NCI-H146 treated with DMSO at 0.1 percent for 48 hours (cell line): Measurements from ENCODE around the gene CHPT1.
"Not testable (repeated sequence)": the region's sequence is repeated elsewhere in the genome, so short reads cannot be mapped to it uniquely, and the experiment has no call there.

Source experiments
- DNase-seq: peaks from one replicate; lab custom pipeline; 2025; ENCODE audit not compliant: unreplicated experiment; lab: John Stamatoyannopoulos, UW

Gene CHPT1

GRCh38 chr12:101681627-101682026, 15.8 kb upstream of the CHPT1 start:
- not testable (repeated sequence) for DNase-seq

DNA sequence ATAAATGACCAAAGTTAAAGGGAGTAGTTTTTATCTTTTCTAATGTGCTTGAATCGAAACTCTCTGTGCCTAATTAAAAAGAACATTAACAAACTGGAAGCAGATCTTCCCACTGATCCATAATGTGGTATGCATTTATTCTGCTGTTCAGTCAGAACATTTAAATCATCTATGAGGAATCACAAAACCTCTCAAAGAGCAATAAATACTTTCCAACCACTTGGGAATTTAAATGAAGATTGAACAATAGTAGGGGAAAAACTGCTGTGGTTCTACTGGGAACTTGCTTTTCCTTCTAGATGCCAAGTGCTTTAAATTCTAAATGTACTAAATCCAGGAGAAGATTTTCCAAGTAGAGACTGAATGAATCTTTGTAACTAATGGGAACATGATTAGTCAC, 12.3 kb upstream of the CHPT1 start:
- DNase-seq = no peak

GRCh38 chr12:101686176-101686575, 11.3 kb upstream of the CHPT1 start:
- DNase-seq = no peak

GRCh38 chr12:101690544-101691098, 6.8 kb upstream of the CHPT1 start:
- no peak for DNase-seq

DNA sequence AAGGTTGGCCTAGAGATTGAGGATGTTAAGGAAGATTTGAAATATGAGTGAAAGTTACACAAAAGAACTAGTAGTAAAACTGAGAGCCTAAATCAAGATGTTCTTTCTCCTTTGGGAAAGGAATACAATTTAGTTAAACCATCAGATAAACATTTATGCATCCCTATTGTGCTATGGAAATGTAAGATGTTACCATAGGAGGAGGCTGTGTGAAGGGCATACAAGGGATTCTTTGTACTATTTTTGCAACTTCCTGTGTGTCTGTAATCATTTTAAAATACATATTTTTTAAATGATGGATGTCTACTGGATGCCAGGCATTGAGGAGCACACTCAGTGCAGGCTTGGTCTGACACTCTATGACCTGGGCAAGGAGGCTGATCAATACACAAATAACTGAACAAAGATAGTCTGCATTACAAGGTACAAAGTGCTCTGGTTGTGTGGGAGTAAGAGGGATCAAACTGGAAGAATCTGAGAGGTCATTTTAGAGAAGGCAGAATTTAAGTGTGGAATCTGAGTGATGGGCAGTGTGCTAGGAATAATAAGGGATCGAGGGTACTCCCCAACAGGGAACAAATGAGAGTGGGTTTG, 5.8 kb upstream of the CHPT1 start:
- no peak for DNase-seq

DNA sequence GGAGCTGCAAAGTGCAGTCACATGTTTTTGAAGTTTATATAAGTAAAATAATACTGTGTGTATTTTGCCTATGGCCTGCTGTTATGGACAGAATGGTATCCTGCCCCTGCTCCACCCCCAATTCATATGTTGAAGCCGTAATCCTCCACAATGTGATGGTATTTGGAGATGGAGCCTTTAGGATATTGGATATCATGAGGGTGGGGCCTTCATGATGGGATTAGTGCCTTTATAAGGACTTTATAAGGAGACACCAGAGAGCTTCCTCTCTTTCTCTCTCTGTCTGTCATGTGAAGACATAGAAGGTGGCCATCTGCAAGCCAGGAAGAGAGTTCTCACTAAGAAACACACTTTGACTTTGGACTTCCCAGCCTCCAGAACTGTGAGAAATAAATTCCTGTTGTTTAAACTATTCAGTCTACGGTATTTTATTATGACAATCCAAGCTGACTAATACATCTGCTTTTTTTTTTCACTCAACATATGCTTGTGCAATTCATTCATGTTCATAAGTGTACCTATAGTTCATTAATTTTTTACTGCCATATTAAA, 3.1 kb upstream of the CHPT1 start:
- DNase-seq = no peak

DNA sequence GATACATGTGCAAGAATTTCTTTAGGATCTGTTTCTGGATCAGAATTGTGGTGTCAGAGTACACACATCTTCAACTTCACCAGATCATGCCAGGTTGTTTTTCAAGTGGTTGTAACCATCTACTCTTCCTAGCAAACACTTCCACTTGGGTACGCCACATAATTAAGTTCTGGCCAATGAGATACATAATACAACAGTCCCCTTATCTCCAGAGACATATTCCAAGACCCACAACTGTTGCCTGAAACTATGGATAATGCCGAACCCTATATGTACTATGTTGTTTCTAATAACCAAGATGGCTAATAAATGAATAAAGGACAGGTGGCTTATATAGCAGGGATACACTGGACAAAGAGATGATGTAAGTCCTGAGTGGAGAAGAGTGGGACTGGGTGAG, 2.5 kb upstream of the CHPT1 start:
- DNase-seq = no peak

- DNase-seq = no peak
Measured at GRCh38 chr12:101695706-101696105, 1.7 kb upstream of the CHPT1 start.

DNA sequence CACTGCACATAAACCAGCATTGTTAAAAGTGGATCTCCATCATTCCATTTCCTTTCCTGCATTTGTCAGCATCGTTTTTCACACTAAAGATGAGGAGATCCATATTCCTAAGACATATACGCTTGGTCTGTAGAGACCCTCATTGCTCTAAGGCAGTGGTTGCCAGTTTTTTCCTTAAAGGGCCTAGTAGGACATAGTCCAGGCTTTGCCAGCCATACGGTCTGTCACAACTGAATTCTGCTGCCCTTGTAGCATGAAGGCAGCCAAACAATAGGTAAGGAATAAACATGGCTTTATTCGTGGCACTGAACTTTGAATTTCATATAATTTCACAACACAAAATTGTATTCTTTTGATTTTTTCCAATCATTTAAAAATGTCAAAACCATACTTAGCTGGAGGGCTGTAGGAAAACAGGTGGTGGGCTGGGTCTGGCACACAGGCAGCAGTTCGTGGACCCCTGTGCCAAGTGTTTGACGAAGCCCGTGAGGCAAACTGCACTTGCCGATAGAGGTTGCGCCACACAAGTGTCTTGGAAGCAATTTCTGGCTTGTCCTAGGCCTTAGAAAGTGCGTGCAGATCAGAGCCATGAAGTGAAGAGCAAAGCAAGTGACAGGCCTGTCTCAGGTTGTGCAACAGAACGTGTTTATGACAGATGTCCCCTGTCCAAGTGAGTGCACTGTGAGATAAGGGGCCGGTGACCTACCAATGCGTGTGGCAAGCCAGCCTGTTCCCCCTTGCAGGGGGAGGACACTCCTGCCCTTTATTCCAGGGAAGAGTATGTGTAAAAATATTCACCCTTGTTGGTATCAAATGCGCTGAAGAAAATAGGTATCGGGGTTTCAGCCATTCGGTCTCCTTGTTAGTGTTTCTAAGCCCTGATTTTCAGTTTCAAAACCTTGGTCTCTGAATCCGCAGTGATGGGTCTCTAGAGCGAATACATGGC, 916 bp upstream of the CHPT1 start:
- DNase-seq = no peak

DNA sequence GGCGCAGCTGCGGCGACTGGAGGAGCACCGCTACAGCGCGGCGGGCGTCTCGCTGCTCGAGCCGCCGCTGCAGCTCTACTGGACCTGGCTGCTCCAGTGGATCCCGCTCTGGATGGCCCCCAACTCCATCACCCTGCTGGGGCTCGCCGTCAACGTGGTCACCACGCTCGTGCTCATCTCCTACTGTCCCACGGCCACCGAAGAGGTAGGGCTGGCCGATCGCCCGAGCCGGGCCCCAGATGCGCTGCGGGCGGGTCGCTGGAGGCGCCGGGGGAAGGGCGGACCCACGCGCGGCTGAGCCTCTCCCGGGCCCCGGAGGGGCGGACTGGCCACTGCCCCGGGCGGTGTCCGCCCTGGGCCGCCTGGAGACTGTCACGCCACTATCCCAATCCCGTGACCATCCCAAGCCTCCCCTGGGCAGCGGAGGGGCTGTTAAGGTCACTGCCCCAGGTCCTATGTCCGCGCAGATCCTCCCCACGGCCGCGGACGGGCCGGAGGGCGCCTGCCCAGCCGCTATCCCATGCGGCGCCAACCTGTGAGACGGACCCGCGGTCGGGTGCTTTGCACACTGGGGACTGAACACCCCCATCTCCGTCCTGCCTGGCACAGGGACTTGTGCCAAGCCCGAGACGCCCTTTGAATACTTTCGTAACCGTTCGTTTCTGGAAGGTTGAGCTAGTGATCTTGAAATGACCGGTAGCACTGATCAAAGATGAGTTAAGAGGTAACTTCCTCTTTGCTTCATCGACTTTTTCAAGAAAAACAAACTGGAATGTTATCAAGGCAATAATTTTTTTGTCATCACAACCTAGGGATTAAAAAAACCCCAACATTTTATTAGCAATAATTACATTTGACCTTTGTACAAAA, 725 bp downstream of the CHPT1 start:
- no peak for DNase-seq

GRCh38 chr12:101698800-101699347, 1.4 kb downstream of the CHPT1 start:
- no peak for DNase-seq

DNA sequence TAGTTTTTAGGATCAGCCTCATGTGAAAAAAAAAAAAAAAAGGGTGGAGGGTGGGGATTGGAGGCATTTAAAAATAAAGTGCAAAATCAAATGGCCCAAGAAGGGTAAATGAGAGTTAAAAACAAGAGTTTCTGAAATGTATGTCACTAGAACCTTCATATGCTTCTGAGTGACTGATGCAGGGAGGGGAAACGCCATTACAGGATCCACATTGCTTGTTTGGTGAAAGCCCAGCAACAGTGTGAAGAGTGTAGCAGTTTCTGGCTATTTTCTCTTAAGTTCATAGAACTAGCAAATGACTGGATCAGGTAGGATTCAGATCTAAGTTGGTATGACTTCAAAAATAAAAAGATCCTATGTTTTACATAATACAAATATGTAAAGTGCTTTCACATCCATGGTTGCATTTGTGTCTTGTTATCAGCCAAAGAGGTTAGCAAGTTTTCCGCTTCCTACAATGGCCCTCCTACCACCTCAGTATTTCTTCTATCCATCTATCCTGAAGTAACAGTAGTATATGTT, 2.9 kb downstream of the CHPT1 start:
- no peak for DNase-seq

DNA sequence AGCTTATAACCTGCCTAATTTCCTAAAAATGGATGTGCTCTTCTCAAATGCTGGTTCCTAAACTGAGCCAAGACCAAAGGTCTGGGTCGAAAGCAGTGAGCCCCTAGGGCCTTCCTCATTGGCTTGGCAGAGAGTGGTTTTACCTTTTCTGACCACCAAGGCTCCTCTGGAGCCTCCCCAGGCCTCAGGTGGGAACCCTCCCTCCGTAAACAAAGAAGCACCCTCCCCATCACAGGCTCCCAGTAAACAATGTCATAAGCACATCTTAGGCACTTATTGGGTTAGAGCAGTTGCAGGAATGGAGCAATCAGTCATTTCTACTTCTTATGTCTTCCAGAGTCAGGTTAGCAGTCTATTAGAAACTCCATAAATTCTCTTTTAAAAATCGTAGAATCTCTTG, 6.0 kb downstream of the CHPT1 start:
- no peak for DNase-seq

DNA sequence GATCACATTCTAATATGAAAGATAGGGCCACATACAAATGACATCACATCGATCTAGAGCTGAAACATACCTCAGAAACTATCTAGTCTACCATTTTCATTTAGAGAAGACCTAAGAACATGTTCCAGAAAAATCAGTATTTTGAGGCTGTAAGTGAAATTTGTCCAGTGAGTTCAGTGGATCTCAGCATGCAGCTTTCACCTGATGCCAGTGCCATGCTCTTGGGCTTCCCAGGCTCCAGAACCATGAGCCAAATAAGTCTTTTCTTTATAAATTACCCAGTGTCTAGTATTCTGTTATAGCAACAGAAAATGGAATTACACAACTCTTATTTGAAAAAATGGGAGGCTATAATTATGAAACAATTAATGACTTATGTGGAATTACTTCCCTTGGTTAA, 9.0 kb downstream of the CHPT1 start:
- no peak for DNase-seq

DNA sequence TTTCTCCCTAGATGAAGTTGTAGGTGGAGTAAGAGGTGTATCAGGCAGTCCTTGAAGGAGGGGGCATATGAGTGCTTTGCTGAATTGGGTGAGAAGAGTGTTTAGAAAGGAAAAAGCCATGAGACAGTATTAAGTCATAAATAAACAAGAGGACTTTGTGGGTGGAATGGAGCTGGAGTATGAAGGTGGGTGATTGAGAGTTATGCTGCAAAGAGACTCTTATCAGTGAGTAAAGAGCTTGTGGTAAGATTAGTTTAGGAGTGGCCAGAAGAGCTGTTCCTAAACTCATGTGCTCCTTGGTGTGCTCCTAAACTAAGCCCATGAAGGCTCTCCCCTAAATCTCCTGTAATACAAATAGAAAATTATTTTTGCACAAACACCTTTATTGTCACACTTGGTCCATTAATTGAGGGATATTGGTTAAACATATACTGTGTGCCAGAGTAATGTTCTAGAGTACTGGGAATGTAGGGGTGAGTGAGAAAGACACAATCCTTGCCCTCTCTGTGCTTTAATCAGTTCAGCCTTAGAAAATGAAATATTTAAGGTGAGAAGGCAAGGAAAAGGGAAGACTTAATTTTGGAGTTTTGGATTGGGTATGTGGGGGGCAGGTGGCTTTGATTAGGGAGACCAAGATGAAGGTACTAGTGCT, 9.8 kb downstream of the CHPT1 start:
- no peak for DNase-seq

DNA sequence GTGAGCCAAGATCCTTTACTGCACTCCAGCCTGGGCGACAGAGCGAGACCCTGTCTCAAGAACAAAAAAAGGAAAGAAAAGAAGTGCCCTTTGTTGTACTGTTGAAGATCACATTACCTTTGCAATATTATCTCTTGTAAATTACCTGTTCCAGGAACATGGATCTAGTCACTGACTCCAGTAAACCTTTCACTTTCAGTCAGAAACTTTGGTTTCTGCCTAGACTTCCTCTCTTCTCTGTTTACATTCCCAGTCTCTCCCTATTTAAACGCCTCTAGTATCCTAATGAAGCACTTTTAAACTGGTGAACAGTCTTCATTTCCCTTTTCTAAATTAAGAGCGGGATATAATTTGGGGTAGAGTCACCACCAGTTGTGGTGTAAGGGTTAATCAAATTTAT, 12.8 kb downstream of the CHPT1 start:
- no peak for DNase-seq

GRCh38 chr12:101713059-101713682, 15.7 kb downstream of the CHPT1 start:
- DNase-seq = no peak

GRCh38 chr12:101713930-101714329, 16.5 kb downstream of the CHPT1 start:
- no peak for DNase-seq

DNA sequence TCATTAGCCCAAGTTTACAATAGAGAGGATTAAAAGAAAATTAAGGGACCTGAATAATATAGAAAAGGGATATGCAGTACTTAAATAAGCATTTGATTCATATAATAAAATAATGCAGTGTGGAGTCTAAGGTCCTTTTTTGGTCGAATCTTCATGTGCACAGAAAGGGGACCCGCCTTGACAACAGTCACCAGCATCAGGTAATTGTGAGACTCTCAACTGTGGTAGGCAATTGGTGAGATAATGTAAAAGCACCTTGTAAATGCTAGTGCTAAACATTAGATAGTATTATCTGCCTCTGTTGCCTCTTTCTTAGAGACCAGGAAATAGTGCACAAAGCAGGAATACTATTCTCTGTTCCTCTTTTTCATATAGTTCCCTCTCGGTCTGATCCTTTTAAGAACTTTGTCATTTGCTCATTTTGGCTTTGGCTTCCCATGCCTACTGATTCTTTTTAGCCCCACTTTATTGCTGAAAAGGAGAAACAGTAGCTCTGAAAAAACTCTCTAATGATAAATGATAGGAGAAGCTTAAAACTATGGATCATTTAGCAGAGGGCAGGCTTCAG, 17.5 kb downstream of the CHPT1 start:
- no peak for DNase-seq
